ENCODE data around the gene CRYM.
"Not testable (repeated sequence)": the region's sequence is repeated elsewhere in the genome, so short reads cannot be mapped to it uniquely, and the experiment has no call there.

The CRYM gene

GRCh38 chr16:21277045-21277926 lies 804 bp downstream of the CRYM start:
- DNase-seq = no peak

GRCh38 chr16:21276090-21276489 lies 2.0 kb downstream of the CRYM start:
- no peak for DNase-seq

- DNase-seq = no peak
Observed at GRCh38 chr16:21275529-21275928, 2.6 kb downstream of the CRYM start.

GRCh38 chr16:21274172-21274726 lies 3.8 kb downstream of the CRYM start:
- no peak for DNase-seq

GRCh38 chr16:21272763-21273162 lies 5.3 kb downstream of the CRYM start:
- DNase-seq = not testable (repeated sequence)

GRCh38 chr16:21272253-21272652 lies 5.8 kb downstream of the CRYM start:
- DNase-seq = no peak

GRCh38 chr16:21268236-21268635 lies 9.9 kb downstream of the CRYM start:
- DNase-seq = no peak

GRCh38 chr16:21267298-21267697 lies 10.8 kb downstream of the CRYM start:
- no peak for DNase-seq

GRCh38 chr16:21265104-21265837 lies 12.8 kb downstream of the CRYM start:
- DNase-seq = no peak

- no peak for DNase-seq
Observed at GRCh38 chr16:21264571-21265036, 13.5 kb downstream of the CRYM start.

GRCh38 chr16:21263640-21264570 lies 14.2 kb downstream of the CRYM start:
- no peak for DNase-seq

- DNase-seq = no peak
Observed at GRCh38 chr16:21262779-21263639, 15.1 kb downstream of the CRYM start.

- no peak for DNase-seq
Observed at GRCh38 chr16:21260870-21261791, 17.0 kb downstream of the CRYM start.

- DNase-seq = no peak
Observed at GRCh38 chr16:21257284-21257683, 20.8 kb downstream of the CRYM start.

GRCh38 chr16:21256636-21257035 lies 21.5 kb downstream of the CRYM start:
- no peak for DNase-seq

GRCh38 chr16:21253470-21253869 lies 24.6 kb downstream of the CRYM start:
- no peak for DNase-seq

- DNase-seq = no peak
Observed at GRCh38 chr16:21250072-21250923, 27.8 kb downstream of the CRYM start.

- not testable (repeated sequence) for DNase-seq
Observed at GRCh38 chr16:21248179-21248578, 29.9 kb downstream of the CRYM start.

- DNase-seq = no peak
Observed at GRCh38 chr16:21244518-21245215, 33.4 kb downstream of the CRYM start.
